Neural cell (in vitro differentiated cells): ENCODE measurements around the gene MLIP. TPM values are rescaled to one million over a fixed set of nuclear protein-coding genes. Genes with fewer than 3 reads are reported as not detected.

Experiments
- H2AFZ ChIP-seq: fragments of 200-600, 300-800 bp; sonication (generic), shearing (Covaris generic); 2 replicates; pipeline ENCODE4 v1.6.0; 2014; ENCODE audit warnings: low read depth, mild to moderate bottlenecking, antibody characterized with exemption, low read length, moderate library complexity
- H3F3A ChIP-seq: fragments of 200-600 bp; shearing (Covaris generic); 2 replicates; pipeline ENCODE4 v1.6.1; 2016; ENCODE audit warnings: mild to moderate bottlenecking, moderate library complexity, mixed read lengths, antibody characterized with exemption, low read length; ENCODE audit not compliant: insufficient read depth, poor library complexity, severe bottlenecking
- H3K27ac ChIP-seq: fragments of 200-600, 300-800 bp; sonication (generic), shearing (Covaris generic); 2 replicates; pipeline ENCODE4 v1.5.1; 2014; ENCODE audit warnings: mild to moderate bottlenecking, low read length, moderate library complexity
- H3K27me3 ChIP-seq: fragments of 300-800, 200-600 bp; sonication (generic), shearing (Covaris generic); 2 replicates; pipeline ENCODE4 v1.6.0; 2014; ENCODE audit warnings: mild to moderate bottlenecking, low read depth, low read length, moderate library complexity; ENCODE audit not compliant: insufficient read depth
- H3K36me3 ChIP-seq: fragments of 300-800, 200-600 bp; sonication (generic), shearing (Covaris generic); 2 replicates; pipeline ENCODE4 v1.5.1; 2014; ENCODE audit warnings: mild to moderate bottlenecking, antibody characterized with exemption, low read length, moderate library complexity; ENCODE audit not compliant: insufficient read depth
- H3K4me2 ChIP-seq: fragments of 300-800, 200-600 bp; sonication (generic), shearing (Covaris generic); 2 replicates; pipeline ENCODE4 v1.6.0; 2014; ENCODE audit warnings: mild to moderate bottlenecking, low read length
- H3K4me3 ChIP-seq: fragments of 300-800, 200-600 bp; sonication (generic), shearing (Covaris generic); 2 replicates; pipeline ENCODE4 v1.5.1; 2014; ENCODE audit warnings: mild to moderate bottlenecking, low read length, moderate library complexity
- H3K79me2 ChIP-seq: fragments of 200-600 bp; shearing (Covaris generic); replicated peaks from 2 replicates; pipeline ENCODE4 v1.6.0; 2014; ENCODE audit warnings: mild to moderate bottlenecking, low read length, moderate library complexity; ENCODE audit not compliant: insufficient read depth
- H3K9ac ChIP-seq: fragments of 300-800, 200-600 bp; sonication (generic), shearing (Covaris generic); 2 replicates; pipeline ENCODE4 v1.6.1; 2016; ENCODE audit warnings: mild to moderate bottlenecking, low read length, mixed read lengths
- H3K9me2 ChIP-seq: fragments of 200-600 bp; shearing (Covaris generic); 2 replicates; pipeline ENCODE4 v1.6.1; 2016; ENCODE audit warnings: mild to moderate bottlenecking, low read length, mixed read lengths; ENCODE audit not compliant: insufficient read depth
- H3K9me3 ChIP-seq: fragments of 200-600, 300-800 bp; sonication (generic), shearing (Covaris generic); 2 replicates; pipeline ENCODE4 v1.6.1; 2016; ENCODE audit warnings: mild to moderate bottlenecking, mixed run types, low read length, moderate library complexity, mixed read lengths
- H4K20me1 ChIP-seq: fragments of 200-600 bp; shearing (Covaris generic); 2 replicates; pipeline ENCODE4 v1.6.1; 2016; ENCODE audit warnings: mild to moderate bottlenecking, mixed run types; ENCODE audit not compliant: insufficient read depth
- CTCF ChIP-seq: fragments of 450-650 bp; IDR thresholded peaks from 2 replicates; pipeline ENCODE4 v1.5.1; 2014; ENCODE audit warnings: antibody characterized with exemption, mild to moderate bottlenecking, moderate library complexity; ENCODE audit not compliant: poor library complexity, severe bottlenecking
- EP300 ChIP-seq: fragments of 450-650 bp; conservative IDR thresholded peaks from 2 replicates; pipeline ENCODE4 v1.6.1; 2014; ENCODE audit warnings: antibody characterized with exemption, mild to moderate bottlenecking, moderate library complexity; ENCODE audit not compliant: poor library complexity, severe bottlenecking
- EZH2 ChIP-seq: fragments of 200-600, 300-800 bp; shearing (Covaris generic), sonication (generic); IDR thresholded peaks from 2 replicates; pipeline ENCODE4 v1.6.1; 2014; ENCODE audit warnings: antibody characterized with exemption, low read length, borderline replicate concordance, mild to moderate bottlenecking; ENCODE audit not compliant: insufficient read depth, poor library complexity, severe bottlenecking
- MXI1 ChIP-seq: fragments of 450-650 bp; conservative IDR thresholded peaks from 2 replicates; pipeline ENCODE4 v1.6.1; 2014; ENCODE audit warnings: antibody characterized with exemption, mild to moderate bottlenecking; ENCODE audit not compliant: poor library complexity, severe bottlenecking
- POLR2AphosphoS5 ChIP-seq: IDR thresholded peaks from 2 replicates; pipeline ENCODE4 v1.6.1; 2012
- RAD21 ChIP-seq: fragments of 450-650 bp; conservative IDR thresholded peaks from 2 replicates; pipeline ENCODE4 v1.6.1; 2014; ENCODE audit warnings: antibody characterized with exemption, mild to moderate bottlenecking, moderate library complexity
- SMC3 ChIP-seq: fragments of 450-650 bp; conservative IDR thresholded peaks from 2 replicates; pipeline ENCODE4 v1.6.1; 2014; ENCODE audit warnings: antibody characterized with exemption, mild to moderate bottlenecking, moderate library complexity; ENCODE audit not compliant: poor library complexity
- TAF1 ChIP-seq: IDR thresholded peaks from 2 replicates; pipeline ENCODE4 v1.6.1; 2012; ENCODE audit warnings: low read depth
- polyA plus RNA-seq: library from polyadenylated mRNA; depleted of rRNA; stranded (reverse); fragments of >200 nt; gene quantifications from 2 replicates; pipeline ENCODE4 v1.2.3, GENCODE V29; 2014
- TF ChIP-seq, protein P1 (sequence below): IDR thresholded peaks from 2 replicates; pipeline ENCODE4 v1.6.1; 2012; ENCODE audit warnings: borderline replicate concordance

Gene MLIP
- polyA plus RNA-seq, 1 donor from 2014 or later = not detected

DNA sequence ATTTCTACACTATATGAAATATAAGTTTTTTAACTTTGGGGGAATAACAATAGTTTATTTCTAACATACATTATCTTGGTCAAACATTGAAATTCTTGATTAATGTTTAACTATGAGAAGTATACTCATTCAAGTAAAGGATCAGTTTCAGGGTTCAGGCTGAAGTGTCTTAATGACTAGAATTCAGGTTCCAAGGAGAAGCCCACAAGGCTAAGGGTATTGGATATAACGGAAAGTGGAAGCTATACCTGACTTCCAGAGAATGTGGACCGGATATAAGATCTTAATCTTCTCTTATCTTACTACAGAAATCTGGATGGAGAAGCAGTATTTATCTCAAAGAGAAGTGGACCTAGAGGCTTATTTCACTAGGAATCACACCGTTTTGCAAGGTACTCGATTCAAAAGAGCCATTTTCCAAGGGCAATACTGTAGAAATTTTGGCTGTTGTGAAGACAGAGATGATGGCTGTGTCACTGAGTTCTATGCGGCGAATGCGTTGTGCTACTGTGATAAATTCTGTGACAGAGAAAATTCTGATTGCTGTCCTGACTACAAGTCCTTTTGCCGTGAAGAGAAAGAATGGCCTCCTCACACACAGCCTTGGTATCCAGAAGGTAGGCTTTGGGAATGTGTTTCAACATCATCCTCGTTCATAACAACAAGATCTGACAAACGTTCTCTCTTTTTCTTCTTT lies 197.2 kb downstream of the MLIP start, which contains the start of gene TINAG:
Gene TINAG, plus strand, starts transcription at position 153 of the 697 bp plus-strand sequence. Its CDS starts 110 bp downstream, at position 263.
- Histone ChIP-seq H3K36me3 (no peaks in the 10 kb centered on the region), H3K27ac (no peak within 1 kb of the TSS), H3F3A (no peaks in the 10 kb centered on the region), H3K79me2 (no peaks in the 10 kb centered on the region), H3K4me3 (no peak within 1 kb of the TSS), H3K9me2 (no peaks in the 10 kb centered on the region), H3K9me3 (peaks cover 4% of the 10 kb centered on the region), H4K20me1 (no peaks in the 10 kb centered on the region), H3K27me3 (no peaks in the 10 kb centered on the region), H3K9ac (no peak within 1 kb of the TSS), H3K4me2 (no peak within 1 kb of the TSS), H2AFZ (no peak within 1 kb of the TSS)
- no peak for TF ChIP-seq RAD21
- TF ChIP-seq, protein P1, sequence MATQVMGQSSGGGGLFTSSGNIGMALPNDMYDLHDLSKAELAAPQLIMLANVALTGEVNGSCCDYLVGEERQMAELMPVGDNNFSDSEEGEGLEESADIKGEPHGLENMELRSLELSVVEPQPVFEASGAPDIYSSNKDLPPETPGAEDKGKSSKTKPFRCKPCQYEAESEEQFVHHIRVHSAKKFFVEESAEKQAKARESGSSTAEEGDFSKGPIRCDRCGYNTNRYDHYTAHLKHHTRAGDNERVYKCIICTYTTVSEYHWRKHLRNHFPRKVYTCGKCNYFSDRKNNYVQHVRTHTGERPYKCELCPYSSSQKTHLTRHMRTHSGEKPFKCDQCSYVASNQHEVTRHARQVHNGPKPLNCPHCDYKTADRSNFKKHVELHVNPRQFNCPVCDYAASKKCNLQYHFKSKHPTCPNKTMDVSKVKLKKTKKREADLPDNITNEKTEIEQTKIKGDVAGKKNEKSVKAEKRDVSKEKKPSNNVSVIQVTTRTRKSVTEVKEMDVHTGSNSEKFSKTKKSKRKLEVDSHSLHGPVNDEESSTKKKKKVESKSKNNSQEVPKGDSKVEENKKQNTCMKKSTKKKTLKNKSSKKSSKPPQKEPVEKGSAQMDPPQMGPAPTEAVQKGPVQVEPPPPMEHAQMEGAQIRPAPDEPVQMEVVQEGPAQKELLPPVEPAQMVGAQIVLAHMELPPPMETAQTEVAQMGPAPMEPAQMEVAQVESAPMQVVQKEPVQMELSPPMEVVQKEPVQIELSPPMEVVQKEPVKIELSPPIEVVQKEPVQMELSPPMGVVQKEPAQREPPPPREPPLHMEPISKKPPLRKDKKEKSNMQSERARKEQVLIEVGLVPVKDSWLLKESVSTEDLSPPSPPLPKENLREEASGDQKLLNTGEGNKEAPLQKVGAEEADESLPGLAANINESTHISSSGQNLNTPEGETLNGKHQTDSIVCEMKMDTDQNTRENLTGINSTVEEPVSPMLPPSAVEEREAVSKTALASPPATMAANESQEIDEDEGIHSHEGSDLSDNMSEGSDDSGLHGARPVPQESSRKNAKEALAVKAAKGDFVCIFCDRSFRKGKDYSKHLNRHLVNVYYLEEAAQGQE = no peak
- no peak for TF ChIP-seq SMC3
- no peak for TF ChIP-seq POLR2AphosphoS5
- TF ChIP-seq EP300 = no peak
- TF ChIP-seq EZH2 = no peak
- TF ChIP-seq CTCF = no peak
- no peak for TF ChIP-seq TAF1
- TF ChIP-seq MXI1 = no peak

GRCh38 chr6:54308986-54309315 lies 197.7 kb downstream of the MLIP start:
- H3K36me3 ChIP-seq = no peaks in the 10 kb centered on the region
- H4K20me1 ChIP-seq = no peaks in the 10 kb centered on the region
- H2AFZ ChIP-seq = no peak overlapping the region
- H3K4me3 ChIP-seq = no peak overlapping the region
- H3K27ac ChIP-seq = no peak overlapping the region
- TF ChIP-seq POLR2AphosphoS5 = no peak
- no peak for TF ChIP-seq SMC3
- TF ChIP-seq CTCF = no peak
- TF ChIP-seq, protein P1 = no peak
- TF ChIP-seq RAD21 = no peak
- TF ChIP-seq EZH2 = no peak
- no peak for TF ChIP-seq MXI1
- TF ChIP-seq TAF1 = no peak
- TF ChIP-seq EP300 = no peak
- H3K79me2 ChIP-seq = no peaks in the 10 kb centered on the region
- no peaks in the 10 kb centered on the region for H3K9me2 ChIP-seq
- no peaks in the 10 kb centered on the region for H3F3A ChIP-seq
- H3K9ac ChIP-seq = no peak overlapping the region
- peaks cover 4% of the 10 kb centered on the region for H3K9me3 ChIP-seq
- H3K4me2 ChIP-seq = no peak overlapping the region
- no peaks in the 10 kb centered on the region for H3K27me3 ChIP-seq
